Mammary microvascular endothelial cell (primary cell): ENCODE data around the gene ERICH6B. TPM values are rescaled to one million over a fixed set of nuclear protein-coding genes. Genes with fewer than 3 reads are reported as not detected.

ENCODE experiments used
- total RNA-seq: library from RNA; depleted of rRNA; stranded (reverse); fragments of >200 nt; gene quantifications from 2 replicates; pipeline ENCODE4 v1.2.3, GENCODE V29; 2015

Gene ERICH6B
- total RNA-seq, result not detected in 2 replicates

DNA sequence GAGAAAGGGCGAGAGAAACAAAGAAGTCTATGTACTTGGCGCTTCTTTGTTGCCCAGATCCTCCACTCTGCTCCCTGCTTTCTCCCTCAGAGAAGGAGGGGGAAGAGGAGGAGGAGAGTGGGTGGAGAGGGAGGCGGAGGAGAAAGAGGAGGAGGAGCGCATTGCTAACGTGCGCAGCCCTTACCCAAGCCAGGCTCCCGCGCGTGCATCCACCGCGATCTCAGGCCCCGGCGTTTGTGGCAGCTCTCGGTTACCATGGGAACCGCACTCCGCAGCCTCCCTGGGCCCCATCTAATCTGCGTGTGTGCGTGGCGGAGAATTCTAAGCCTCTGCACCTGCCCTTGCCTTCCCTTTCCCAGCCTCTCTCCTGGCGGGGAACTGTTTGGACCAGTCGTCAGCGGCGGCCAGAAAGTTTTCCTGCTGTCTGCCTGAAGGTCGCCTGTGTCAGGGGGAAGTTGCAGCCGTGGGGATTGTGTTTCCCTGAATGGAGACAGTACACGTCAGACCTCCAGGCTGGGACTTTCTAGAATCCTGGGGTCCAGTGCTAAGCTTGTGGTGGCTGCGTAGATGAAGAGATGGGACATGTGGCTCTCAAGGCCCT lies at the start of gene ERICH6B:
Gene ERICH6B, minus strand, starts transcription at position 239 of the 601 bp plus-strand sequence. CDS start 18,734 bp downstream, outside the sequence.

Other genes with a start within 250 kb of the ERICH6B start
- 8.0 and 12.4 TPM in 2 replicates for gene SLC25A30, start 197.4 kb downstream of the ERICH6B start, total RNA-seq
- gene COG3, start 150.8 kb downstream of the ERICH6B start, total RNA-seq, result 14.3 and 16.2 TPM in 2 replicates
- not detected in 2 replicates for gene CBY2, start 86.6 kb upstream of the ERICH6B start, total RNA-seq
- gene SIAH3, start 236.0 kb upstream of the ERICH6B start, total RNA-seq, result not detected in 2 replicates